Measurements from ENCODE around the gene PBX1.

The PBX1 gene

GRCh38 chr1:164671323-164671965, 112.5 kb downstream of the PBX1 start:
- FAIRE-seq, result no peak

DNA sequence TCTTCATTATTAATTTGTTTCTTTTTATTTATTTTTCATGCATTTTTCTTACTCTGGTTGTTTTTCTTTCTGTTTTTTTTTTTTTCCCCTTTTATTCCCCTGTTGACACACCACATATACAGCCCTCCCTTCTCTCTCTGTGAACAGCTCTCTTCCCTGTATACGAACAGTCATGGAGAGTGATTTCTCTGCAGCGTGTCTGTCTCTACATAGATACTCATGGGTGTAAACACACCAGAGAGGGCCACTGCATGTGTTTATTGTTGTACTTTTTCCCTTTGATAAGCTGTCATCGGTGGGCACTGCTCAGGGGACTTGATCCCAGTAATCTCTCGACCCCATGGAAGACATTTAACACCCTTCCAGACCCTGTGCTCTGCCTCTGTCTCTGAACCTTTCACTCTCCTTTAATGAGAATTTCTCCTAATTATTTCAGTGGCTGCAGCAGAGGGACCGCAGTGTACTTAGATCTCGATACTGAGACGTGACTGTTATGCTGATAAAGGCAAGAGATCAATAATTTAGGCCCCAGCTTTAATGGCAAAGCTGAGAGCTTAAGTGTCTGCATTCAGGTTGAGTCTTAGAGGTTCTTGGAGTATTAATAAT, 113.1 kb downstream of the PBX1 start:
- no peak for FAIRE-seq

- no peak for FAIRE-seq
These were observed 113.6 kb downstream of the PBX1 start for GRCh38 chr1:164672588-164672987.

- no peak for FAIRE-seq
These were observed 114.7 kb downstream of the PBX1 start for GRCh38 chr1:164673584-164674214.

DNA sequence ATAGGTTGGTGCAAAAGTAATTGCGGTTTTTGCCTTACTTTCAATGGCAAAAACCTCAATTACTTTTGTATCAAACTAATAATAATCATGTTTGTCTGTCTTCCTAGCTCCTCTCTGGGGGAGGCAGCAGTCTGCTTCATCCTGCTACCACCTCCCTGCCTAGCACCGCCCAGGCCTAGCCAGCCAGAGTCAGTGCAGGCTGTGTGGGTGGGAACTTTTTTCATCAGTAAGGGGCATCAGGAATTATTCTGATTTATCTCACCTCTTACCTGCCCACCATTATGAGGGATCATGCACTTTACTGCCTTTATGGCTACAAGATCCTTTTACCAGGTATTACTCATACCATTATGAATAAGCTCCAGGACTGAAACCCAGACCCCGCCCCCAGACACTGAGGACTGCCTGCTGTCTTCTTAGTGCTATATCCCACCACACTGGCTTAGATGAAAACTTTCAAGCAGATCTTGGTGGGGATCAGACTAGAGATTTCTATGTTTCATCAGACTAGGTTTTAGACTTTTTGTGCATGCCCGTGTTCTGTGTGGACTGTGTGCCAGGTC, 116.4 kb downstream of the PBX1 start:
- FAIRE-seq, result no peak

DNA sequence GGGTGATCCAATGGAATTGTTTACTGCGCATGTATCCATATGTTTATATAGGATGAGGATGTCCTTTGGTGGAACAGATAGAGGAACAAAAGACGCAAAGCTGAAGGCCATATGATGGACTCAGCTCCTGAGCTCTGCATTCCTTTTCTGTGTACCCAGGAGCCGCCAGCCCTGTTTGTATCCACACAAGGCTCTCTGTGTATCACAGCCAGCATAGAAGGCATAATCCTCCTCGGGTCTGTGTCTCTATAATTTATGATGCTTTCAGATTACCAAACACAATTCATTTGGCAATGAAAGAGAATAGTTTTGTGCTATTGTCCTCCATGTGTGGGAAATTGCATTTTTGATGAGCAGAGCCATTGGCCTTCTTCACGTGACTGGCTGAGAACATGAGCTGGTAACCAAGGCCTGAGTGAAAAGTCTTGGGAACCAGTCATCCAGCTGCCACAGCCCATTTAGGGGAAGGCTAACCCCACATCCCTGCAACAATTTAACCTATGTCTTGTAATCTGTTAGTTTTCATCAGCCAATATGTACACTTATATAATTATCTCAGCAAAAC, 119.2 kb downstream of the PBX1 start:
- FAIRE-seq, result no peak

DNA sequence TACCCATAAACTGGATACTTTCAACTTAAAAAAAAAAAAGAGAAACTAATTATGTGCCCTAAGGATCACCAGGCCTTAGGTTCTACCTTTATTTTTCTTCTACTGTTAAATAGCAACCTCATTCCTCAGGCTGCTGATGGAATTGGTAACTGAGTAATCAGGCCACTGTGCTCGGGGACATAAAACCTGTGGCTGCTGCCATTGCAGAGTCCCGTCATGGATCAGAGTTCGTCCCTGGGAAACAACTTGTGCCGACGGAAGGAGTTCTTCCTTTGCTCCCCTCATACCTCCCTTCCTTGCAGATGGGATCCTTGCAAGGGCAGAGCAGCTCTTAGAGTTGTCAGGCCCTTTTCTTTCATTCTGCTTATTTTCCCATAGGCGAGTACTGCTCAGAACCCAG, 123.6 kb downstream of the PBX1 start:
- no peak for FAIRE-seq

DNA sequence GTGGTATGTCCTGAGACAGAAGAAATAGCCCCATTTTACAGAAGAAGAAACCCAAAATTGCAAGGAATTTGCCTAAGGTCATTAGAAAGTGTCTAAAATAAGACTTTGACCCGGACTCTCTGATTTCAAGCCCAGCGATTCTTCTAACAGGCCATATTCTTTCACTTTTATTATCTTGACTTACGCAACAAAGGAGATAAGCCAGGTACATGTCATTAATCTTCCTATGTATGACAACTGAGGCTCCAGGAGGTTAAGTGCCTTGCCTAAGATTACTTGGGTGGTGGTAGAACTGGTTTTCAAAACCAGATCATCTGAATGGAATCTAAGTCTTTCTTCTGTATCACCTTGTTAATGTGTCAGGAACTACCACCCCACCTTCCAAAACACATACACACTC, 124.3 kb downstream of the PBX1 start:
- peak; percentile 33 for FAIRE-seq

DNA sequence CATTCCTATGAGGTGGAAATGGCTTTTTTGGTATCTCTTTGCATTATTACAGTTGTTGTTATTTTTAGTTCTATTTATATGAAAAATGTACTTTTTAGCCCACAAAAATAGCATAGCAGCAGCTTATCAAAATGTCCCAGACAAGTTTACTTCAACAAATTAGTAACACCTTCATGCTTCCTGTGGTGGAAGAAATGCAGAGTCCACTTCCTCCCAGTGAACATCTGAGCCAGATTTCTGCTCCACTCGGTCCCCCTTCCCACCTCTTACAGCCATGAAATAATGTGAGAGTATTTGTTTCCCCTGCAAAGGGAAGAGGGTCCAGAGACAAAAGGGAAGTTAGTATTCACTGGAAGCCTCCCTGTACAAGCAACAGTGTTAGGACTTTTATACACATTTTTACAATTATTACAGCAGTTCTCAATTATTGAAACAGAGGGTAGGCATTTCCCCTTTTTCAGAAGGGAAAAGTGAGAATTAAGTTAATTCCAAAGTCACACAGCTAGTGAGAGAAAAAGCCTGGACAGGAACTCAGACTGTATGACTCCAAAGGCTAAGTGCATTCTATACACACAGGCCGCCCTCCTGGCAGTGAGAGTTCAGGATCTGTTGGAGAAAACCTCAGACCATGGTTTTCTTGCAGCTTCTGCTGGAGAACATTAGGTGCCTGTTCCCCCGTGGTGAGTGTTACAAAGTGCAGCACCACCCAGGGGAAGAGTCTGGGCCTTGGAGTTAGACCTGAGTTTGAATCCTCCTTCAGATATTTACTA, 126.5 kb downstream of the PBX1 start:
- no peak for FAIRE-seq

DNA sequence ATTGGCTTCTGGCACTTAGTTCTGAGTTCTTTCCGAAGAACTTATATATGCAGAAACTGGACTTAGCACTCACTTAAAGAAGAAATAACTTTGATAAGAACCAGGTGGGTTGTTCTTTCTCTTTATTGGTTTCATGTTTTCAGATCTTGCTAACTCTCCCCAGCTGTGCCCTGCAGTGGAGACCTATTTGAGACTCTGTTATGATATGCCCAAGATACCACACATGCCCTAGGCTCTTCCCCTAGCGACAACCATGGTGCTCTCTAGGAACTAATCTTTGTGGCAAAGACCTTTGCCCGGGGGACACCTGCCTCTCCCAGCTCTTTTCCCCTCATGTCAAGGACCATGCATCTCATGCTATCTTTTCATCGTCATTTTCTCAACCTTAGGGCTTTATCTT, 128.8 kb downstream of the PBX1 start:
- FAIRE-seq, result no peak

DNA sequence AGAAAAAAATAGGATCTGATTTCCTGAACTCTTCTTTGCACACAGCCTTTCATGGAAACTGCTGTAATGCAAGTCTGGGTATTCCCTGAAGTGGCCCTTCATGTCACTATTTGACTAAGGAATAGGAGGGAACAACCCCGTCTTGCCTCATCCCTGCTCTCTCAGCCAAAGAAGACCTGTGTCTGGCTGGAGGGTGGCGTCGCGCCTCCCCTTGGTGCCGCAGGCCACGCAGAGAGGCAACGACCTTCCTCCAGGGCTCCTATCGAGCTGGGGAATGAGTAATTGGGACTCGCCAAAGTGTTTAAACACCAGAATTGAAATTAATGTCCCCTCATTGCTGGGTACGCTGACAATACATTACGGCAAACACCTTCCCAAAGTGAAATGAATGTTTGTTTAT, 129.8 kb downstream of the PBX1 start:
- FAIRE-seq, result no peak

DNA sequence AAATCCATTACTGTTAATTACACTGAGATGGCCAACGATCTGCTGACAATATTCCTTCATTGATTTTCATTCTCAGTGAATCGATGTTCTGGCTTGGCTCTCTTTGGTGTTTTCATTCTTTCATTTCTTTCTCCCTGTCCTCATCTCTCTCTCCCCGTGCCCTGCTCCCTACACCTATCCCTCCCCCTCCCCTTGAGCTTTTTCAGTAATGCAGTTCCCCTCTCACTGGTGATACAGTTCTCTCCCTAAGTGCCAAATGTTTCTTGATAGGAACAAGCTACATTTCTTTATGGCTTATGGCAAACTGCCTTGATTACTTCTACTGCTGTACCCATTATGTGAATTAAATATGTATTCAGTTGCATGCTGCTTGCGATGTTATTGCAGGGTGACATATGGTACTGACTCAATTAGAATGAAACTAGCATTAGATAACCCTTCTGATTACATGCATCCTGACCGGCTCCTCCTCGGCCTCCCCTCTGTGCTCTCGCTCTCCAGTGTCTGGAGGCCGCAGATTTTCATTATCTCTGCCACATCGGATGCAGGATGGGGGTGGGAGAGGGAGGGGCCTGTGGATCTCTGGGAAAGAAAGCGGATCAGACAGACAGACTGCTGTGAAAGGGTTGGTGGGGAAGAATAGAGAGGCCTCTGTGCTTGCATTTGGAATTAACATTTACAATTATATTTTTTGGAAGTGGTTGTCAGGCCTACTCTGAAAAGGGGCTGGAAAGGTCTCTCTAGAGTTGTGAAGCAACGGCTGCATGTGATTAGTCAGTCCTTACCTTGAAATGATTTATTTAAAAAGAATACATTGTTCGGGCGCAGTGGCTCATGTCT, 130.9 kb downstream of the PBX1 start:
- peak; percentile 24 for FAIRE-seq

- no peak for FAIRE-seq
These were observed 133.4 kb downstream of the PBX1 start for GRCh38 chr1:164692420-164692819.

GRCh38 chr1:164693564-164694359, 134.8 kb downstream of the PBX1 start:
- no peak for FAIRE-seq

- no peak for FAIRE-seq
These were observed 135.5 kb downstream of the PBX1 start for GRCh38 chr1:164694505-164694904.

DNA sequence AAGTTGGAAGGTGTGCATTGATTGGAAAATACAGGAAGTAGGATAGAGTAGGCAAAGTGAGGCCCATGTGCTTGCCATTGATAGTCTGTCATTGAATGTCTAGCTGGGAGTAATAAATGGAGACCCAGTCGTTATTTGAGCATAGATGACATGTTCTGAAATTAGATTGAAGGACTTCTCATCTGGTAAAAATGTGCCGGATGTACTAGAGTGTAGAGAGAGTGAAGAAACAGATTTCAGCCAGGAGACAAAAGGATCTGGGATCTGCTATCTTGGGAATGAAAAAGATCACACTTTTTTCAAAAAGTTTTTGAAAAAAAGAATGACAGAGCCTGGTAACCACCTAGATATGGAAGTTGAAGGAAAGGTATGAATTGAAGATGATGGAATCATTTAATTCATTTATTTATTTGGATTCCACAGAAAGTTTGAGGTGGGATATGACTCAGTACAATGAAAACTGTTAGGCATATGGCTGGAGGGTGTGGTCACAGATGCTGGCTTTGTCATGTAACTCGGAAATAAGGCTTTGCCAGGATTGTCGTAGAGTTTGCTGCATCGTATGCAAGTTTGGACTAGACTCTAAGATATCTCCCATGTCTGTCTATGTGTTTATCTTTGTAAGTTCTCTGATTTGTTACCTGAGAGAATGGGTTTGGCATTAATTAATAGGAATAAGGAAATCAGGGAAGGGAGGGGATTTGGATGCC, 137.1 kb downstream of the PBX1 start:
- no peak for FAIRE-seq

DNA sequence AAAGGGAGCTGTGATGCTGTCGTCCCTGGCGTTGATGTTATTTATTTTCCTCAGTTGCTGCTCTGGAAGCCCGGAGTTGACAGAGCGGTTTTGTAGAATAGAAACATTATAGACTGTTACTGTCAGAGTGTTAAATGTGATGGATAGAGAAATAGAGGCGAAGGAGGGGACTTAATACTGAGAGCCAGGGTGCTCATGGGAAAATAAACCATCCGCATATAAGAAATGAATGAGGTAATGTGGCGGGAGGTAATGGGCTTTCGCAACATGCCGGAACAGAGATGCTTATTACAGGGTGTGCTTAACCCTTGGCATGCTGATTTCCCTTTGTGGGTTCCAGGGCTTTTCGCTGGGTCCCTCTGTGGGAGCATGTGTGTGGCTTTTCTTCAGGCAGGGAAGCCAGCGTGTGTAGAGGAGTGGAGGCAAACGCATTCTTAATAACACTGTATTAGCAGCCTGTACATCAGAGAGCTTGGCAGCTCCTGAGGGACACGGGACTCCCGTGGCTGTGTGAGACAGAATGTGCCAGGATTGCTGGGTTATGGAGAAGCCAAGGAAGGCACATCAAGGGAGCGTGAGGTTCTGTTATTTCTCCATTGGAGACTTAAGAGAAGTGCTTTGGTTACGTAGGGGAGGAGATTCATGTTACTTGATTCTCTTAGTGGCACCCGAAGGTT, 141.0 kb downstream of the PBX1 start:
- no peak for FAIRE-seq

DNA sequence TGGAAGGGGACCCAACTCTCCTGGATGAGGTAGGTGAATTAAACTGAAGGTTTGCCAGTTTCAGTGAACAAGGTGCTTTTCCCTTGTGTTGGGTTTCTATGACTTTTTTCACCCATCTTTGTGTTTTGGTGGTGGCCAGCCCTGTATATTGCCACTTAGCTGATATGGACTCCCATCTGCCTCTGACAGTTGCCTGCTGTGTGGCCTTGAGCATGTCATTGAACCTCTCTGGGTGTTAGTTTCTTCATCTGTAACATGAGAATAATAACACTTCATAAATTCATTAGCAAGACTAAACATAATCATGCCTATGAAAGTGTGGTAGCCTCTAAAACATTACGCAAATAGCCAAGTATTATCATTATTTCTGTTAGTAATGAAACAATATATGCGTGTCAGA, 141.7 kb downstream of the PBX1 start:
- FAIRE-seq, result no peak

GRCh38 chr1:164701189-164701761, 142.3 kb downstream of the PBX1 start:
- FAIRE-seq, result no peak

- FAIRE-seq, result no peak
These were observed 143.2 kb downstream of the PBX1 start for GRCh38 chr1:164702216-164702615.
